DND-41 (cell line): ENCODE results near the gene BTG3.

Source experiments
- ATAC-seq: fragments of 200-7000 bp; cut with Tn5 transposase; 3 replicates; pipeline ENCODE4 v1.9.1; 2021; ENCODE audit warnings: low read depth; ENCODE audit not compliant: insufficient read depth
- DNase-seq: peaks from one replicate; pipeline ENCODE4 v3.0.0-alpha.2; 2020
- H2AFZ ChIP-seq: 2 replicates; pipeline ENCODE4 v1.6.0; 2012; ENCODE audit warnings: low read depth, low read length
- H3K27ac ChIP-seq: 2 replicates; pipeline ENCODE4 v1.5.1; 2012; ENCODE audit warnings: low read length, inconsistent platforms
- H3K27me3 ChIP-seq: fragments of 200-600 bp; sonication (generic); 2 replicates; pipeline ENCODE4 v1.6.0; 2012; ENCODE audit warnings: low read length, mild to moderate bottlenecking, inconsistent platforms; ENCODE audit not compliant: insufficient read depth, poor library complexity
- H3K36me3 ChIP-seq: 2 replicates; pipeline ENCODE4 v1.5.1; 2012; ENCODE audit warnings: low read length, inconsistent platforms; ENCODE audit not compliant: insufficient read depth
- H3K4me1 ChIP-seq: 2 replicates; pipeline ENCODE4 v1.5.1; 2012; ENCODE audit warnings: mild to moderate bottlenecking, low read length; ENCODE audit not compliant: insufficient read depth
- H3K4me2 ChIP-seq: 2 replicates; pipeline ENCODE4 v1.6.0; 2012; ENCODE audit warnings: mild to moderate bottlenecking, moderate library complexity, low read length, inconsistent platforms; ENCODE audit not compliant: insufficient read depth
- H3K4me3 ChIP-seq, 2 experiments: fragments of 200-600 bp in 1 of 2; shearing (Covaris generic) in 1 of 2; 2 replicates each; pipeline ENCODE4 v1.5.1; 2012 to 2016; ENCODE audit warnings: inconsistent platforms in 2 of 2, low read length in 2 of 2, mild to moderate bottlenecking in 2 of 2, low read depth in 1 of 2, moderate library complexity in 1 of 2
- H3K79me2 ChIP-seq: 2 replicates; pipeline ENCODE4 v1.6.0; 2012; ENCODE audit warnings: low read length, inconsistent platforms; ENCODE audit not compliant: insufficient read depth
- H3K9ac ChIP-seq: 2 replicates; pipeline ENCODE4 v1.6.0; 2012; ENCODE audit warnings: low read depth, mild to moderate bottlenecking, inconsistent platforms, low read length, moderate library complexity
- H3K9me3 ChIP-seq: 2 replicates; pipeline ENCODE4 v1.5.1; 2012; ENCODE audit warnings: low read length, moderate library complexity, mild to moderate bottlenecking, inconsistent platforms; ENCODE audit not compliant: insufficient read depth, severe bottlenecking
- H4K20me1 ChIP-seq: 2 replicates; pipeline ENCODE4 v1.6.0; 2012; ENCODE audit warnings: low read length; ENCODE audit not compliant: insufficient read depth
- EZH2 ChIP-seq: IDR thresholded peaks from 3 replicates; pipeline ENCODE4 v1.6.1; 2012; ENCODE audit warnings: borderline replicate concordance, low read depth, mild to moderate bottlenecking, moderate library complexity, low read length, inconsistent platforms; ENCODE audit not compliant: severe bottlenecking
- TF ChIP-seq, protein P1 (sequence below): IDR thresholded peaks from 2 replicates; pipeline ENCODE4 v1.5.1; 2012; ENCODE audit warnings: borderline replicate concordance, low read length, moderate library complexity, mild to moderate bottlenecking; ENCODE audit not compliant: poor library complexity, severe bottlenecking; ENCODE audit errors: extremely low read depth

The BTG3 gene

DNA sequence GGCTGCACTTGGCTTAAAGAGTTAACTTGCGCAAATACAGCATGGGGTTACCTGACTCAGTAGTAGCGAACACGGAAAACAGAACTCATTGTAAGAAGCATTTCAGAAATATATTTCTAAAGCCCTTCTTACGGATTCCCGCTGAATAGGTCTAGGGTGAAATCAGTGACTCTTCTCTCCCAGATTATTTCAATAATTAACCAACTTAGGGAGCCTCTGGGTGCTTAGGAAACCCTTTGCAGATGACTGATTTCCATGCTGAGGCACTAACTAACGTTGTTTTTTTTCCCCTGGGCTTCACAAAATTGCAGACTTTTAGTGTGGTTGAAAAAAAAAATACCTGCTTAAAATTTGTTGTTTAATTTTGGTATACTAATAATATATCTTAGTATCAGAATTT, 40.3 kb downstream of the BTG3 start:
- H3K27me3 ChIP-seq = no peaks in the 10 kb centered on the region
- no peak overlapping the region for H3K4me2 ChIP-seq
- no peak overlapping the region for H2AFZ ChIP-seq
- DNase-seq (no peak), ATAC-seq (no peak)
- H3K4me1 ChIP-seq = no peaks in the 10 kb centered on the region
- no peaks in the 10 kb centered on the region for H3K9me3 ChIP-seq
- no peaks in the 10 kb centered on the region for H4K20me1 ChIP-seq
- no peaks in the 10 kb centered on the region for H3K79me2 ChIP-seq
- H3K36me3 ChIP-seq = no peaks in the 10 kb centered on the region
- H3K4me3 ChIP-seq = no peak overlapping the region
- no peak overlapping the region for H3K9ac ChIP-seq
- TF ChIP-seq, protein P1, sequence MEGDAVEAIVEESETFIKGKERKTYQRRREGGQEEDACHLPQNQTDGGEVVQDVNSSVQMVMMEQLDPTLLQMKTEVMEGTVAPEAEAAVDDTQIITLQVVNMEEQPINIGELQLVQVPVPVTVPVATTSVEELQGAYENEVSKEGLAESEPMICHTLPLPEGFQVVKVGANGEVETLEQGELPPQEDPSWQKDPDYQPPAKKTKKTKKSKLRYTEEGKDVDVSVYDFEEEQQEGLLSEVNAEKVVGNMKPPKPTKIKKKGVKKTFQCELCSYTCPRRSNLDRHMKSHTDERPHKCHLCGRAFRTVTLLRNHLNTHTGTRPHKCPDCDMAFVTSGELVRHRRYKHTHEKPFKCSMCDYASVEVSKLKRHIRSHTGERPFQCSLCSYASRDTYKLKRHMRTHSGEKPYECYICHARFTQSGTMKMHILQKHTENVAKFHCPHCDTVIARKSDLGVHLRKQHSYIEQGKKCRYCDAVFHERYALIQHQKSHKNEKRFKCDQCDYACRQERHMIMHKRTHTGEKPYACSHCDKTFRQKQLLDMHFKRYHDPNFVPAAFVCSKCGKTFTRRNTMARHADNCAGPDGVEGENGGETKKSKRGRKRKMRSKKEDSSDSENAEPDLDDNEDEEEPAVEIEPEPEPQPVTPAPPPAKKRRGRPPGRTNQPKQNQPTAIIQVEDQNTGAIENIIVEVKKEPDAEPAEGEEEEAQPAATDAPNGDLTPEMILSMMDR = no peak
- TF ChIP-seq EZH2 = no peak
- H3K27ac ChIP-seq = no peak overlapping the region

DNA sequence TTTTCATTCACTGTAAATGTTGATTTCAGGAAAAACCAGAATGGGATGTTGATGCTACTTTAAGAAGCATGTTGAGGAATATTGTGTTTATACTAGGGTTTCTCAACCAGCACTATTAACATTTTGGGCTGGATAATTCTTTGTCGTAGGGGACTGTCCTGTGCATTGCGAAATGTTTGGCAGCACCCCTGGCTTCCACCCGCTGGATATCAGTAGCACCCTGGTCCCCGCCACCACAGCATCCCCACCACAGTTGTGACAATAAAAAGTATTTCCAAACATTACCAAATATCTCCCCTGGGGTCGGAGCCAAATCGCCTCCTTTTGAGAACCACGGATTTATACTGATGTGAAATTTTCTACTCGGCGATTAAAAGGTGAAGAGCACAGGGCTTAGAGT, 41.9 kb downstream of the BTG3 start:
- Histone ChIP-seq H4K20me1 (no peaks in the 10 kb centered on the region), H3K27me3 (no peaks in the 10 kb centered on the region), H3K27ac (no peak overlapping the region), H3K9me3 (no peaks in the 10 kb centered on the region), H3K79me2 (no peaks in the 10 kb centered on the region), H3K36me3 (no peaks in the 10 kb centered on the region), H3K9ac (no peak overlapping the region), H3K4me3 (no peak overlapping the region), H2AFZ (no peak overlapping the region), H3K4me2 (no peak overlapping the region), H3K4me1 (no peaks in the 10 kb centered on the region)
- TF ChIP-seq EZH2 = no peak
- TF ChIP-seq, protein P1 = no peak
- DNase-seq = no peak
- no peak for ATAC-seq

DNA sequence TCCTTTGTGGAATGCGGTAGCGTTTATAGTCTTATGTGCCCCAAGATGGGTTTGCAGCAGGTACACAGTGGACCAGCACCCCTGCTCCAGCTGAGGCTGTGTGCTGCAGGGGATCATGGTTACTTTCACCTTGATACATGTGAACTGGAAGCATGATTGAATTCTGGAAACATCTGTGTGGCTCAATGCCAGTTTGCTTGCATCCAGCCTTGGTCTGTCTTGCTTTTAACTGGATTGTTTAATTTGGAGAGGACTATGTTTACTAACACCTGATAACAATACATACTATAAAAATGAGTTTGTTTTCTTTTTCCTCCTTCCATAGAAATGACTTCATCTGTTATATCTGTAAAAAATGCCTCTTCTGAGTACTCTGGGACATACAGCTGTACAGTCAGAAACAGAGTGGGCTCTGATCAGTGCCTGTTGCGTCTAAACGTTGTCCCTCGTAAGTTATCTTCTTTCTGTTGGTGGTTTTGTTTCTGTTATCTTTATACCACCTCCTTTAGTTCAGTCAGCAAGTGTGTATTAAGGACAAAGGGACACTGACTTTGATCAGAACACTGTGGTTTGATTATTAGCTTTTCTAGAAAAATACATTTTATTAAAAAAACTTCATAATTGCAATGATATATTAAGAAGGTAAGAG, 52.2 kb downstream of the BTG3 start:
- Histone ChIP-seq H3K9me3 (no peaks in the 10 kb centered on the region), H3K4me1 (no peaks in the 10 kb centered on the region), H3K27me3 (no peaks in the 10 kb centered on the region), H3K36me3 (no peaks in the 10 kb centered on the region), H3K79me2 (no peaks in the 10 kb centered on the region), H4K20me1 (no peaks in the 10 kb centered on the region), H3K4me2 (no peak overlapping the region), H2AFZ (no peak overlapping the region), H3K4me3 (no peak overlapping the region), H3K9ac (no peak overlapping the region), H3K27ac (no peak overlapping the region)
- DNase-seq = no peak
- TF ChIP-seq, protein P1 = no peak
- no peak for TF ChIP-seq EZH2
- no peak for ATAC-seq
